Esophagus (tissue), 2 donors: ENCODE results near the gene NEO1. TPM values are rescaled to one million over a fixed set of nuclear protein-coding genes. Genes with fewer than 3 reads are reported as not detected.

Experiments used
- H3K27ac ChIP-seq, 2 donors: one replicate each; pipeline ENCODE4 v1.5.1; 2013; ENCODE audit warnings: low read depth in 2 of 2, mild to moderate bottlenecking in 2 of 2, inconsistent platforms in 1 of 2, low read length in 1 of 2, moderate library complexity in 1 of 2
- H3K27me3 ChIP-seq, 2 donors: one replicate each; pipeline ENCODE4 v1.6.1; 2013; ENCODE audit warnings: low read length in 2 of 2, control low read depth in 1 of 2, mild to moderate bottlenecking in 1 of 2; ENCODE audit not compliant: insufficient read depth in 2 of 2, control insufficient read depth in 1 of 2
- H3K36me3 ChIP-seq, 2 donors: one replicate each; pipeline ENCODE4 v1.6.1; 2013; ENCODE audit warnings: low read length in 1 of 2; ENCODE audit not compliant: control insufficient read depth in 2 of 2, insufficient read depth in 2 of 2
- H3K4me1 ChIP-seq, 2 donors: one replicate each; pipeline ENCODE4 v1.6.1; 2013; ENCODE audit warnings: low read length in 1 of 2; ENCODE audit not compliant: control insufficient read depth in 2 of 2, insufficient read depth in 2 of 2
- H3K4me3 ChIP-seq, 2 donors: one replicate each; pipeline ENCODE4 v1.5.1; 2013; ENCODE audit warnings: low read length in 2 of 2, mild to moderate bottlenecking in 2 of 2, low read depth in 1 of 2, moderate library complexity in 1 of 2
- H3K9me3 ChIP-seq, 2 donors: one replicate each; pipeline ENCODE4 v1.6.1; 2013; ENCODE audit warnings: mild to moderate bottlenecking in 2 of 2, low read depth in 1 of 2, low read length in 1 of 2, moderate library complexity in 1 of 2; ENCODE audit not compliant: control insufficient read depth in 2 of 2, insufficient read depth in 1 of 2
- WGBS, 2 donors: extraction: QIAGEN DNeasy Blood & Tissue Kit; methylation state at CpG; one replicate each; pipeline ENCODE4 v1.1.7; 2013; 5-methylcytosine and 5-hydroxymethylcytosine counted together
- polyA plus RNA-seq, 2 donors: library from polyadenylated mRNA; stranded (reverse); fragments of 200-250 nt; gene quantifications; one replicate each; pipeline ENCODE4 v1.2.3, GENCODE V29; 2013
- donor health status: healthy with polysubstance abuse.
- donor health status: Bipolar disorder and iron deficiency.

NEO1 gene
- polyA plus RNA-seq, 2 donors = 5.7 to 7.3 TPM

GRCh38 chr15:73254598-73254997 lies 202.3 kb downstream of the NEO1 start:
- Histone ChIP-seq H3K27me3 (no peaks in the 10 kb centered on the region), H3K36me3 (peaks cover 5 to 8% of the 10 kb centered on the region in 2 donors), H3K4me3 (no peak overlapping the region), H3K27ac (no peak overlapping the region), H3K9me3 (no peaks in the 10 kb centered on the region), H3K4me1 (no peaks in the 10 kb centered on the region)
- WGBS, 2 donors = 89 to 95% methylated on average over 6 of the region's 6 CpGs

GRCh38 chr15:73258271-73259108 lies 206.2 kb downstream of the NEO1 start:
- Histone ChIP-seq H3K27me3 (no peaks in the 10 kb centered on the region), H3K4me1 (no peaks in the 10 kb centered on the region), H3K9me3 (no peaks in the 10 kb centered on the region), H3K27ac (no peak overlapping the region), H3K36me3 (peaks cover 5 to 8% of the 10 kb centered on the region in 2 donors), H3K4me3 (no peak overlapping the region)
- 84 to 90% methylated on average over 5 of the region's 5 CpGs for WGBS, 2 donors

- H3K4me3 ChIP-seq = no peak overlapping the region
- no peaks in the 10 kb centered on the region for H3K9me3 ChIP-seq
- no peaks in the 10 kb centered on the region for H3K27me3 ChIP-seq
- peaks cover 0 to under 1% of the 10 kb centered on the region in 2 donors for H3K36me3 ChIP-seq
- no peak overlapping the region for H3K27ac ChIP-seq
- H3K4me1 ChIP-seq = no peaks in the 10 kb centered on the region
- 85 to 87% methylated on average over 5 of the region's 5 CpGs for WGBS, 2 donors
Observed at GRCh38 chr15:73264881-73265280, 212.6 kb downstream of the NEO1 start.

- Histone ChIP-seq H3K27me3 (no peaks in the 10 kb centered on the region), H3K27ac (no peak overlapping the region), H3K36me3 (peaks cover 0 to 3% of the 10 kb centered on the region in 2 donors), H3K4me3 (no peak overlapping the region), H3K9me3 (no peaks in the 10 kb centered on the region), H3K4me1 (no peaks in the 10 kb centered on the region)
- WGBS, 2 donors = 66 to 71% methylated on average over 4 of the region's 4 CpGs
Observed at GRCh38 chr15:73265536-73266153, 213.4 kb downstream of the NEO1 start.

GRCh38 chr15:73268457-73268856 lies 216.2 kb downstream of the NEO1 start:
- H3K4me3 ChIP-seq = no peak overlapping the region
- no peak overlapping the region for H3K27ac ChIP-seq
- WGBS, 2 donors = 92 to 94% methylated on average over 1 of the region's 1 CpG
- no peaks in the 10 kb centered on the region for H3K4me1 ChIP-seq
- peaks cover 0 to 5% of the 10 kb centered on the region in 2 donors for H3K36me3 ChIP-seq
- H3K27me3 ChIP-seq = no peaks in the 10 kb centered on the region
- no peaks in the 10 kb centered on the region for H3K9me3 ChIP-seq

GRCh38 chr15:73270366-73271097 lies 218.3 kb downstream of the NEO1 start:
- Histone ChIP-seq H3K4me3 (no peak overlapping the region), H3K27me3 (no peaks in the 10 kb centered on the region), H3K9me3 (no peaks in the 10 kb centered on the region), H3K27ac (no peak overlapping the region), H3K4me1 (no peaks in the 10 kb centered on the region), H3K36me3 (peaks cover 0 to 7% of the 10 kb centered on the region in 2 donors)
- WGBS, 2 donors = 81 to 82% methylated on average over 3 of the region's 3 CpGs

GRCh38 chr15:73273181-73274002 lies 221.1 kb downstream of the NEO1 start:
- Histone ChIP-seq H3K9me3 (no peaks in the 10 kb centered on the region), H3K27ac (no peak overlapping the region)
- WGBS, 2 donors = 38 to 44% methylated on average over 5 of the region's 5 CpGs

GRCh38 chr15:73275862-73276261 lies 223.6 kb downstream of the NEO1 start:
- no peak overlapping the region for H3K27ac ChIP-seq
- H3K4me3 ChIP-seq = no peak overlapping the region
- no peaks in the 10 kb centered on the region for H3K9me3 ChIP-seq
- peaks cover 0 to 4% of the 10 kb centered on the region in 2 donors for H3K36me3 ChIP-seq
- H3K27me3 ChIP-seq = no peaks in the 10 kb centered on the region
- H3K4me1 ChIP-seq = no peaks in the 10 kb centered on the region

More at GRCh38 chr15:73273181-73274002, 221.1 kb downstream of the NEO1 start:
- Histone ChIP-seq H3K27me3 (no peaks in the 10 kb centered on the region), H3K4me3 (no peak overlapping the region), H3K4me1 (no peaks in the 10 kb centered on the region), H3K36me3 (peaks cover 0 to 7% of the 10 kb centered on the region in 2 donors)
